ENCODE results near the gene PARD3B. TPM values are rescaled to one million over a fixed set of nuclear protein-coding genes. Genes with fewer than 3 reads are reported as not detected.
A peak's percentile ranks its signal among the peaks of the same experiment; 100 is the strongest.

Gene PARD3B
- total RNA-seq, 1 donor = 53.1 TPM

DNA sequence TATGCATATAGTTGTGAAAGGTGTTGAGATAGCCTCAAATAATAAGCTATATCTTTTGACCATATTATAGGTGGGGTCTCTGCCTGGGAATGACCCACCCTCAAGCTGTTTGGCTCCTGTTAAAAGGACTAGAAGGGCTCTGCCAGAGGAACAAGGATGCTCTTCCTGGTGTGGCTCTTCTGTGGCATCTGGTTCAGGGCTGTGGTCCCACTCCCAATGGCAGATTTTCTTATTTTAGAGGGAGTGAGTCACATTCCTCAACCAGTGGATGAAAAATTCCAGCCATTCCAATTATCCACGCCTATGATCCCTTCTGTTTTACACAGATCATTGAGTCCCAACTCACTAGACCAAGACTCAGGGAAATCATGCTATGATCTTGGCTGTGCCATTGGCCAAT is 119.9 kb downstream of the PARD3B start:
- no peak overlapping the region for H3K4me3 ChIP-seq (ENCODE audit: low read depth, low read length)
- no peak for DNase-seq (ENCODE audit: low read depth)
- TF ChIP-seq, protein P1, sequence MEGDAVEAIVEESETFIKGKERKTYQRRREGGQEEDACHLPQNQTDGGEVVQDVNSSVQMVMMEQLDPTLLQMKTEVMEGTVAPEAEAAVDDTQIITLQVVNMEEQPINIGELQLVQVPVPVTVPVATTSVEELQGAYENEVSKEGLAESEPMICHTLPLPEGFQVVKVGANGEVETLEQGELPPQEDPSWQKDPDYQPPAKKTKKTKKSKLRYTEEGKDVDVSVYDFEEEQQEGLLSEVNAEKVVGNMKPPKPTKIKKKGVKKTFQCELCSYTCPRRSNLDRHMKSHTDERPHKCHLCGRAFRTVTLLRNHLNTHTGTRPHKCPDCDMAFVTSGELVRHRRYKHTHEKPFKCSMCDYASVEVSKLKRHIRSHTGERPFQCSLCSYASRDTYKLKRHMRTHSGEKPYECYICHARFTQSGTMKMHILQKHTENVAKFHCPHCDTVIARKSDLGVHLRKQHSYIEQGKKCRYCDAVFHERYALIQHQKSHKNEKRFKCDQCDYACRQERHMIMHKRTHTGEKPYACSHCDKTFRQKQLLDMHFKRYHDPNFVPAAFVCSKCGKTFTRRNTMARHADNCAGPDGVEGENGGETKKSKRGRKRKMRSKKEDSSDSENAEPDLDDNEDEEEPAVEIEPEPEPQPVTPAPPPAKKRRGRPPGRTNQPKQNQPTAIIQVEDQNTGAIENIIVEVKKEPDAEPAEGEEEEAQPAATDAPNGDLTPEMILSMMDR (IDR thresholded peaks at IDR 0.05; ENCODE audit: insufficient read depth, low read depth, low read length) = no peak

DNA sequence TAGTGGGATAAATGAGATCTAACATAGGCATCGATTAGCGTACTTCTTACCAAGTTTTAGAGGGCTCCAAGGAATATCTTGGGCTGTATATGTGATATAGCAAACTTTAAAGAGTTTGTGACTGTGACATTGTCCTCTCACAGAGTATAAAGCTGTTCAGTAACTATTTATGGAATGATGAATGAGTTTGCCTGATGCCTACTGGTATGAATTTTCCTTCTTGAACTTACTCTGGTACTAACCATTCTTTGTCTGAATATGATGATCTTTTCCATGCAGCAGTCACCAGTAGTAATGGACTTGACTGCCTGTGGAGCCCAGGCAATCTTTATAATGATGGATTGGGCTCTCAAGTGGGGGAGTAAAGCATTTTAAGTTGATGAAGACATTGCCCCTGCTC is 120.5 kb downstream of the PARD3B start:
- no peak for DNase-seq (ENCODE audit: low read depth)
- H3K4me3 ChIP-seq (ENCODE audit: low read depth, low read length) = no peak overlapping the region
- TF ChIP-seq, protein P1 (IDR thresholded peaks at IDR 0.05; ENCODE audit: insufficient read depth, low read depth, low read length) = no peak

DNA sequence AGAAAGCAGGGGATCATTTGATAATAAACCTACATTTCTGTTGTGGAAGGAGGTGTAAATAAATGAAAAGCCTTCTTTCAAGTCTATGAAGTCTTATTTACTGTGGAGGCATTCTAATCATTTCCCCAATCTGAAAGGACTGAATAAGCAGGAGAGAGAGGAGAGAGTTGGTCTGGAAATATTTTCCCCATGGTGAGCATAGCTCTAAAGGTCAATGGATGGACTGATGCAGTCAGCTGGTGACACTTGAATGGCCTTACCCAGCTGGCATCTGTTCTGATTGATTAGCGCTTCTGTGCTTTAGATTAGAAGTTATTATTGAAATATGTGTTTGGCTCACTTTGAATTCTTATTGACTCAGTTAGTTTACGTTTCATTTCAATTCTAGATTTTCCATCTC is 122.7 kb downstream of the PARD3B start:
- no peak for DNase-seq (ENCODE audit: low read depth)
- TF ChIP-seq, protein P1 (IDR thresholded peaks at IDR 0.05; ENCODE audit: insufficient read depth, low read depth, low read length) = no peak
- H3K4me3 ChIP-seq (ENCODE audit: low read depth, low read length) = no peak overlapping the region

DNA sequence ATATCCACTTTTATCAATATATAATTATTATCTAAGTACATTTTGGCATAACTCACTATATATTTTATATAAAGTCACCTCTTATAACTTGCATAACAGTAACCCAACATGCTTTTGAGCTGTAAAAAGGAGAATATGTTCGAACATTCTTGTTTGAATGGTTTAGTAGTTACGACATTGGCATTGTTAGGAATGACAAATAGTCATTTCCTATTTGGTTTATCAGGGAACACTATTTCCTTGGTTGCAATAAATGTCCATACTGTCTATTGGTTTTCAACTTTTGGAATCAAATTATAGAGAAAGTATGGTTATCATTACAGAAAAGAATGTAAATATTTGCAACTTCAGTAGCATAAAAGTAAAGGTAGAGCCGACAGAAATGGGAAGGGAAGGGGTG is 124.1 kb downstream of the PARD3B start:
- H3K4me3 ChIP-seq (ENCODE audit: low read depth, low read length) = no peak overlapping the region
- TF ChIP-seq, protein P1 (IDR thresholded peaks at IDR 0.05; ENCODE audit: insufficient read depth, low read depth, low read length) = no peak
- no peak for DNase-seq (ENCODE audit: low read depth)

DNA sequence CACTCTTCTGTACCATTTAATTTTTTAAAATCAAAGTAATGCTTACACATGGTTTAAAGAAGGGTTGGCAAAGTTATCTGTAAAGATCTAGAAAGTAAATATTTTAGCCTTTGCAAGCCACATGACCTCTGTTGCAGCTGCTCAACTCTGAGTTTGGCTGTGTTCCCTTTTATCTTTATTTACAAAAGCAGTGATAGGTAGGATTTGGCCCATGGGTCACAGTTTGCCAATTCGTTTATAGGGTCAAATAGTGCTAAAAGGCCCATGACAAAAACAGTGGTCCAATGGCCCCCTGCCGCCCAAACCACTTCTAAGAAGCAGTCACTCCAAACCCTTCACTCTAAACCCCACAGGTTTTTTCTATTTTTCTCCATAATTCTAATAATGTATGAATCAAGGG is 124.8 kb downstream of the PARD3B start:
- peak; percentile 78 for DNase-seq (ENCODE audit: low read depth)
- H3K4me3 ChIP-seq (ENCODE audit: low read depth, low read length) = no peak overlapping the region
- TF ChIP-seq, protein P1 (IDR thresholded peaks at IDR 0.05; ENCODE audit: insufficient read depth, low read depth, low read length) = no peak

DNA sequence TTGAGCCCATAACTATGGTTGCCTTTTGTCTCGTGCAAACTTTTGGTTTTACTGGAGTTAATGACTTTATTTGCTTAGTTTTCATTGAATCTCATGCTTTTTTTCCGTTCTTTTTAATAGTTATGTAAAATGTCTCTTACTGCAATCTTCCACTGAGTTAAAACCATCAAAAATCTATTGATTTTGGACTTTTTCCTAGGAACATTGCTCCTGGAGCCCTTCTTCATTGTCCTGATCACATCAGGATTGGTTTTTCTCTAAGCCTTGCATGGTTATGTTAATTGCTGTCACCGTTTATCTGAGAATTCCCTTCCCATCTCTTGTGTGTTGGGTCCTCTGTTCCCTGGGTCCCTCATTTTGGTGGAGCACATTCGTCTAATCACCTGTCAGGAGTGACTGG is 125.5 kb downstream of the PARD3B start:
- DNase-seq (ENCODE audit: low read depth) = no peak
- H3K4me3 ChIP-seq (ENCODE audit: low read depth, low read length) = no peak overlapping the region
- TF ChIP-seq, protein P1 (IDR thresholded peaks at IDR 0.05; ENCODE audit: insufficient read depth, low read depth, low read length) = no peak

DNA sequence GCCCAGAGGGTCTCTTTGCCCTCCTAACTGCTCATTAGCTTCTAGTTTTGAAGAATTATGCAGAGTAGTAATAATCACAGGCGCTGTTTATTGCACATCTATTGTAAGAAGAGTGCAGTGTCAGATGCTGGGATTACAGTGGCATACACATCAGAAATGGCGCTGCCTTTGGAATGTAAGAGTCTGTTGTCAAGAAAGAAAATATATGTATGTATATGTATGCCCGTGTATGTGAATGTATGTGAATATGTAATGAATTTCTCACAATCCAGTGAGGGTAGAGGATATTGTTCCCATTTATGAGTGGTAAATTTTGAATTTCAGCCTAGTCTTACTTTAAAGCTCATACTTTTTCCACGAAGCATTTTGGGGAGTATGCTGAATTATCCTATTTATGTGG is 127.5 kb downstream of the PARD3B start:
- no peak overlapping the region for H3K4me3 ChIP-seq (ENCODE audit: low read depth, low read length)
- no peak for DNase-seq (ENCODE audit: low read depth)
- TF ChIP-seq, protein P1 (IDR thresholded peaks at IDR 0.05; ENCODE audit: insufficient read depth, low read depth, low read length) = no peak
